ENCODE results near the gene GATA3.

The GATA3 gene

DNA sequence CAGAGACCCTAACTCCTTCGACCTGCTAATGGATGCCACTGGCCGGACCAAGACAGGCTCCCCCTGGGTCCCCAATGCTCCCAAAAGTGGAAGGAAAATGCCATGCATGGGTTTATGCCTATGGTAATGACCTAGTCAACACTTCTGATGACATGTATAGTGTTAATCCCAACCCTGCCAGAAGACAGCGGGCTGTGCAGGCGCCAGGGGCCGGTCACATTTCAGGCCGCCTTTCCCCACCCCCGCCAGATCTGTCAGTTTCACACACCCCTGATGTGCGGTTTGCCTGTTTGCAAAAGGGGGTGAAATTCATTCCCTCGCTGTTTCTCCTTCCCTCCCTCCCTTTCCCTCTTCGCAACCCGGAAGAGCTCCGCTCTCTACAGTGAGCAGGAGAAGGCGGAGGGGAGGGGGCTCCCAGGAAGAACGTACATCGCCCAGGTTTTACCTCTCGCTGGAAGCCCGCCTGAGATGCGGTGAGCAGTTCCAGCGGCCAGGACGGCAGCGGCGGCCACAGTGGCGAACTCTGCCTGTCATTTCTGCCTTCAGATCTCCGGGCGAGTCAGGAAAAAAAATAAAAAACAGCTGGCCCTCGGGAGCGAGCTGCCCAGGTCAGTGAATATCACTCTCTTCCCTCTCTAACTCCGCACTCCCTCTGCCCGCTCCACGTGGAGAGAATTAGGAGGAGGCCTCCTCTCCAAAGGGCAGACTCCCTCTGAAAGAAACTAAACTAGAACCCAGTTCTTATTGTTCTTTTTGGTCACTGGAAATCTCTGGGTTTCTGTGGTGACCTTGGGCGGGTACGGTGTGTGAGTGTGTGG, 9.4 kb upstream of the GATA3 start:
- peaks cover 94% of the 10 kb centered on the region for H3K27me3 ChIP-seq (ENCODE audit: control insufficient read depth, insufficient read depth, low read length)
- WGBS (ENCODE audit: insufficient coverage, insufficient read length) = no CpG with 5 or more reads among the region's 32 CpGs
- H3K36me3 ChIP-seq (ENCODE audit: control insufficient read depth, insufficient read depth, low read length) = no peaks in the 10 kb centered on the region
- no peaks in the 10 kb centered on the region for H3K9me3 ChIP-seq (ENCODE audit: control insufficient read depth, insufficient read depth, low read length)
- H3K4me3 ChIP-seq (ENCODE audit: low read length) = peak overlapping the region; percentile 26; the same call in 1 of the 2 replicates
- peaks cover 21% of the 10 kb centered on the region for H3K4me1 ChIP-seq (ENCODE audit: control insufficient read depth, insufficient read depth, low read length)
- DNase-seq (ENCODE audit: low read depth, low spot score) = no peak
- H3K27ac ChIP-seq (ENCODE audit: low read length) = no peak overlapping the region

DNA sequence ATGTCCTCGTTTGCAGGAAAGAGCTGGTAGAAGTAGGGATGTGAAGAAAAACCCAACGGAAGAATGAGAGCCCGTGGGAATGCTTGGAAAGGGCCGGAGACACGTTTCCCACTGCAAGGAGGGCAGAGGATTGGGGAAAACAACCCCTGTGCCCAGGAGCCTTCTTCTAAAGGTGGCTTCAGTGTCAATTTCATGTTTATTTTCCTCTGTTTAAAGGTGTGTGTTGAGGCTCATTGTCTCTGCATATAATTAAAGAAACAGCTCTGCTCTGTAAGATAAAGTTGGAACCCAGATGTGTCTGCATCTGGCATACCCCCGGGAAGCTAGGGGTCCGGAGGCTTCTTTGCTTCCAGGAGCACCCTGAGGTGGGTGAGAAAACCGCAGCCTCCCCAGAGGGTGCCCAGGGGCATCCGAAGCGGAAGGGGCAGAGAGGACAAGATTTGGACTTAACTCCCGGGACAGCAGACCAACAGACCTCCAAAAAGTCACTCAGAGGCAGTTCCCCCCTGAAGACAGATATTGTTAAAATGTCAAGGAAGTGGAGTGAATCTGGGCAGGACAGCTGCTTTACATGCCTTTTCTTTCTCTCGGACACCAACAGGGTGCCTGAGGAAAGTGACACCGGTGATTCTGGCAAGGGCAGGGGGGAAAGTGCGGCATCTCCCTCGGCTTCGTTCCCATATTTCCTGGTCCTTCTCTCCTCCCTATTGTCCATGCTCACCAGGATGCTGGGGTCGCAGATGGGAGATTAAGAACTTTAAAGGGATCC, 8.6 kb upstream of the GATA3 start:
- peaks cover 21% of the 10 kb centered on the region for H3K4me1 ChIP-seq (ENCODE audit: control insufficient read depth, insufficient read depth, low read length)
- no peak overlapping the region; the same call in 1 of the 2 replicates for H3K4me3 ChIP-seq (ENCODE audit: low read length)
- no peak for DNase-seq (ENCODE audit: low read depth, low spot score)
- H3K9me3 ChIP-seq (ENCODE audit: control insufficient read depth, insufficient read depth, low read length) = no peaks in the 10 kb centered on the region
- no peak overlapping the region for H3K27ac ChIP-seq (ENCODE audit: low read length)
- no peaks in the 10 kb centered on the region for H3K36me3 ChIP-seq (ENCODE audit: control insufficient read depth, insufficient read depth, low read length)
- WGBS (ENCODE audit: insufficient coverage, insufficient read length) = no CpG with 5 or more reads among the region's 17 CpGs
- peaks cover 90% of the 10 kb centered on the region for H3K27me3 ChIP-seq (ENCODE audit: control insufficient read depth, insufficient read depth, low read length)

DNA sequence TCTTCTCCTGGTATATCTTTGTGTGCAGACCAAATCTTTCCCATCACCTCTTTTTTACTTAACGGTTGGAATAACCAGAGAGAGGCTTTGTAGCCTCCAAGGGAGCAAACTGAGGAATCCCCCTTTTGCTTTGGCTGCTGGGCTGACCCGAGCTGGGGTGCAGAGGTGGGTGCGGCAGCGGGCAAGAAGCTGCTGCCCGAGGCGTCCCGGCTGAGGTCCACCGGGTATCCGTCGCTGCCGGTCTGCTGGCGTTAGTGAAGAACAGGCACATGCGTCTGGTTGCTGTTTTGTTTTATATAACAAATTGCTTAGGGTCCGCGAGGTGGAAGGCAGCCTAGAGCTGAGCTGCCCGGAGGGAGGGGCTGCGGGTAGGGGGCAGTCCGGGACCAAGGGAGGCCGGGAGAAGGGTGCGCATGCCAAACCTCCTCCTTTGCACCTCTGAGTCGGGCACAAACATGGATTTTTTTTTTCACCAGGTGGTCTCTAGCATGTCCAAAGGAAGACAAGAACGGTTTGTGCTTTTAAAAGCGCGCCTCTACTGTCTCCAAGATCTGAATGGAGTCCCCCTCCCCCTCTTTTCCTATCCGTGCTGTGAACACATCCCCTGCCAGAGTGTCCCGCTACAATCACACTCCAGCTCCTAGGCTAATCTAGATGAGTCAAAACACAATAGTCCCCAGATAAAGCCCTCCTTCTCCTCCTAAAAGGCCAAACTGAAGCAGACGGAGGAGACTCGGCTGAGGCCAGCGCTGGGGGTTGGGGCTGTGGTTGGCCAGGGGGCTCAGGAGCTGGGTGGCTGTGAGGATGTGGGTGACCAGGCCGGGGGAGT, 6.8 kb upstream of the GATA3 start:
- Histone ChIP-seq H3K9me3 (ENCODE audit: control insufficient read depth, insufficient read depth, low read length) (no peaks in the 10 kb centered on the region), H3K27me3 (ENCODE audit: control insufficient read depth, insufficient read depth, low read length) (peaks cover 88% of the 10 kb centered on the region), H3K36me3 (ENCODE audit: control insufficient read depth, insufficient read depth, low read length) (no peaks in the 10 kb centered on the region), H3K4me1 (ENCODE audit: control insufficient read depth, insufficient read depth, low read length) (peaks cover 21% of the 10 kb centered on the region), H3K27ac (ENCODE audit: low read length) (no peak overlapping the region), H3K4me3 (ENCODE audit: low read length) (no peak overlapping the region)
- DNase-seq (ENCODE audit: low read depth, low spot score) = no peak
- WGBS (ENCODE audit: insufficient coverage, insufficient read length) = no CpG with 5 or more reads among the region's 30 CpGs

GRCh38 chr10:8048281-8049008, 6.0 kb upstream of the GATA3 start:
- peaks cover 21% of the 10 kb centered on the region for H3K4me1 ChIP-seq (ENCODE audit: control insufficient read depth, insufficient read depth, low read length)
- H3K4me3 ChIP-seq (ENCODE audit: low read length) = no peak overlapping the region
- H3K36me3 ChIP-seq (ENCODE audit: control insufficient read depth, insufficient read depth, low read length) = no peaks in the 10 kb centered on the region
- H3K9me3 ChIP-seq (ENCODE audit: control insufficient read depth, insufficient read depth, low read length) = no peaks in the 10 kb centered on the region
- peaks cover 86% of the 10 kb centered on the region for H3K27me3 ChIP-seq (ENCODE audit: control insufficient read depth, insufficient read depth, low read length)
- H3K27ac ChIP-seq (ENCODE audit: low read length) = no peak overlapping the region
- no CpG with 5 or more reads among the region's 29 CpGs for WGBS (ENCODE audit: insufficient coverage, insufficient read length)
- no peak for DNase-seq (ENCODE audit: low read depth, low spot score)

- H3K27ac ChIP-seq (ENCODE audit: low read length) = no peak overlapping the region
- peaks cover 18% of the 10 kb centered on the region for H3K4me1 ChIP-seq (ENCODE audit: control insufficient read depth, insufficient read depth, low read length)
- no peaks in the 10 kb centered on the region for H3K9me3 ChIP-seq (ENCODE audit: control insufficient read depth, insufficient read depth, low read length)
- H3K4me3 ChIP-seq (ENCODE audit: low read length) = peak overlapping the region; percentile 9; the same call in 1 of the 2 replicates
- DNase-seq (ENCODE audit: low read depth, low spot score) = no peak
- no CpG with 5 or more reads among the region's 51 CpGs for WGBS (ENCODE audit: insufficient coverage, insufficient read length)
- no peaks in the 10 kb centered on the region for H3K36me3 ChIP-seq (ENCODE audit: control insufficient read depth, insufficient read depth, low read length)
- peaks cover 83% of the 10 kb centered on the region for H3K27me3 ChIP-seq (ENCODE audit: control insufficient read depth, insufficient read depth, low read length)
Observed at GRCh38 chr10:8049045-8049864, 5.2 kb upstream of the GATA3 start.

DNA sequence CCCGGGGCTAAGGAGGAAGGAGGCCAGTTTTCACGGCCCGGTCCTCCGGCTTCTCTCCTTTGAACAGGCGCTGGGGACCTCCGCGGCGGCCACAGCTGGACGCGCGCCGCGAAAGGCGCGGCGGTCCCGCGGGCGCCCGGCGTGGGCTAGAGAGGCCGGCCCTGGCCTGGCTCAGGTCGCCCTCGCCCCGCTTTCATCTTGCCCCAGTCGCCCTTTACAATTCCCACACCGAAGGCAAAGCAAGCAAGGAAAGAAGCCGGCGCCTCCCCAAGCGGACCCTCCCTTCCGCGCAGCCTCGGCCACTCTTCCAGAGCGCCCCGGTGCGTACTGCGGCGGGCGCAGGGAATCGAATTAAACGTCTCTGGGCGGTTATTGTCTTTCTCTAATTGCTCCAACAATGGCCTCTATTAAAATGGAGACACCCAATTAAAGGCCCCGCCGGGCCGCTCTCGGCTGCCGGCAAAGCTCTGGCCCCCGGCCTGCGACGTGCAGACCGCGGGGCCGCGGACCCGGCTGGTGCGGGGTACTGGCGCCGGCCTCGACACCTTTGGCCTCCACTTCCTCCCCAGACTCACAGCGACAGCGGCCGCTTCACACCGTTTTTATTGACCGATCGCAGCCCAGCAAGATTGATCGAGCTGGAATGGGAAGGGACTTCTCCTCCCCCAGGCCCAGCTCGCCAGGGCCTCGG, 4.5 kb upstream of the GATA3 start:
- Histone ChIP-seq H3K27me3 (ENCODE audit: control insufficient read depth, insufficient read depth, low read length) (peaks cover 79% of the 10 kb centered on the region), H3K27ac (ENCODE audit: low read length) (no peak overlapping the region), H3K4me1 (ENCODE audit: control insufficient read depth, insufficient read depth, low read length) (peaks cover 12% of the 10 kb centered on the region), H3K9me3 (ENCODE audit: control insufficient read depth, insufficient read depth, low read length) (no peaks in the 10 kb centered on the region), H3K36me3 (ENCODE audit: control insufficient read depth, insufficient read depth, low read length) (no peaks in the 10 kb centered on the region), H3K4me3 (ENCODE audit: low read length) (peak overlapping the region; percentile 10; the same call in 1 of the 2 replicates)
- WGBS (ENCODE audit: insufficient coverage, insufficient read length) = no CpG with 5 or more reads among the region's 68 CpGs
- no peak for DNase-seq (ENCODE audit: low read depth, low spot score)

DNA sequence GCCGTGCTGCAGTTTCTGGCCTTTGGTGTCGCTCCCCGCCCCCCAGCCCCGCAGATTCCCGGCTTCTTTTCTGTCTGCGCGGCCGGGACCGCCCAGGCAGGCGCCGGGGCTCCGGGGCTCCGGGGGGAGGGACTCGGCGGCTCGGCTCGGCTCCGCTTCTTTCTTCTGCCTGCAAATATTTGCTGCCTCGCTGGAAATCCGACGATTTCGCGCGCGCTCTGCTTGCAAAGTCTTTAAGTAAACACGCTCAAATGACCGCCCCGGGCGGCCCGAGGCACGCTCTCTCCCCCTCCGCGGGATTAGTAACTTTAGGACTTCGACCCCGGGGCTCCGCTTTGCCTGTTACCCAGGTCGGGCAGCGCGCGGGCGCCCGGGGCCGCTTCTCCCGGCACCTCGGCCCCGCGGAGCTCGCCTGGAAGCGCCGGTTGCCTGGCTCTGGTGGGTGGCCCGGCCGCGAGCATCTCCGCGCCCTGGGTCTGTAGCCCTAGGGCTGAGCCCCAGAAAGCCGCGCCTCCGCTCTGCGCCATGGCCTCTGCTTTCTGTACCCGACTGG, 3.9 kb upstream of the GATA3 start:
- no peak for DNase-seq (ENCODE audit: low read depth, low spot score)
- peak overlapping the region; percentile 10; the same call in 1 of the 2 replicates for H3K4me3 ChIP-seq (ENCODE audit: low read length)
- WGBS (ENCODE audit: insufficient coverage, insufficient read length) = no CpG with 5 or more reads among the region's 60 CpGs
- H3K27ac ChIP-seq (ENCODE audit: low read length) = no peak overlapping the region
- no peaks in the 10 kb centered on the region for H3K36me3 ChIP-seq (ENCODE audit: control insufficient read depth, insufficient read depth, low read length)
- H3K9me3 ChIP-seq (ENCODE audit: control insufficient read depth, insufficient read depth, low read length) = no peaks in the 10 kb centered on the region
- H3K4me1 ChIP-seq (ENCODE audit: control insufficient read depth, insufficient read depth, low read length) = peaks cover 13% of the 10 kb centered on the region
- peaks cover 78% of the 10 kb centered on the region for H3K27me3 ChIP-seq (ENCODE audit: control insufficient read depth, insufficient read depth, low read length)

- no peak for DNase-seq (ENCODE audit: low read depth, low spot score)
- Histone ChIP-seq H3K4me1 (ENCODE audit: control insufficient read depth, insufficient read depth, low read length) (peaks cover 10% of the 10 kb centered on the region), H3K27ac (ENCODE audit: low read length) (no peak overlapping the region)
Observed at GRCh38 chr10:8051109-8051821, 3.2 kb upstream of the GATA3 start.

More at GRCh38 chr10:8051109-8051821, 3.2 kb upstream of the GATA3 start:
- WGBS (ENCODE audit: insufficient coverage, insufficient read length) = no CpG with 5 or more reads among the region's 52 CpGs
- Histone ChIP-seq H3K9me3 (ENCODE audit: control insufficient read depth, insufficient read depth, low read length) (no peaks in the 10 kb centered on the region), H3K36me3 (ENCODE audit: control insufficient read depth, insufficient read depth, low read length) (no peaks in the 10 kb centered on the region), H3K4me3 (ENCODE audit: low read length) (peak overlapping the region; percentile 34; the same call in 1 of the 2 replicates), H3K27me3 (ENCODE audit: control insufficient read depth, insufficient read depth, low read length) (peaks cover 74% of the 10 kb centered on the region)
